ENCODE data around the gene PHF5A.

Gene PHF5A

DNA sequence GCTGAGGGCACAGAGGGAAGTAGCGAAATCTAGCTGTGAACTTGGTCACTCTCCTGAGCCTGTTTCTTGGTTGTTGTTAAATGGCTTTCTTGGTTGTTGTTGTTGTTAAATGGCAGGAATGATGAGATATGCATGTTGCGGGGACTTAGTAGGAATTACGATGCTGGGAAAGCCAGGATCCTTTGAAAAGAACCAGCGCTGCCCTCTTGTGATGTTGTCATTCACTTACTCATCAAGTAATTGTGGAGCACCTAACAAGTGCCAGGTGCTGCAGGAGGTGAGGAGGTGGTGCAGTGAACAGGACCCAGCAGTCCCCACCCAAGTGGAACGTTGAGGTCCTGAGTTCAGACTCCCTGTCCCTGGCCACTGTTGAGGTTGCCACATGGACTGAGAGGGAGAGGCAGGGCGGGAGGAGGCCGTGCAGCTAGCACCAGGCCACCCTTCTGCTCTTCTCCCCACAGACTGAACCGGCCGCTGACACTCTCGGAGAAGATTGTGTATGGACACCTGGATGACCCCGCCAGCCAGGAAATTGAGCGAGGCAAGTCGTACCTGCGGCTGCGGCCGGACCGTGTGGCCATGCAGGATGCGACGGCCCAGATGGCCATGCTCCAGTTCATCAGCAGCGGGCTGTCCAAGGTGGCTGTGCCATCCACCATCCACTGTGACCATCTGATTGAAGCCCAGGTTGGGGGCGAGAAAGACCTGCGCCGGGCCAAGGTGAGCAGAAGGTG is 39.0 kb upstream of the PHF5A start:
- Histone ChIP-seq H3K27me3 (no peaks in the 10 kb centered on the region), H3K4me1 (peaks cover 14 to 38% (median 26%) of the 10 kb centered on the region in 10 experiments), H3K4me3 (no peak overlapping the region), H3K9ac (peak overlapping the region in 4 of 11 experiments; percentile 5 to 24 (median 18); a peak in 3 of 22 replicates), H3K36me3 (peaks cover 73 to 95% (median 87%) of the 10 kb centered on the region in 11 experiments), H3K4me2 (no peak overlapping the region), H3K27ac (no peak overlapping the region), H3K9me3 (replicated peaks in 1 of 11) (no peaks in the 10 kb centered on the region), H4K20me1 (peaks cover 11 to 96% (median 78%) of the 10 kb centered on the region in 11 experiments; a peak in 20 of 22 replicates)
- TF ChIP-seq Cebpa-rat (IDR thresholded peaks at IDR 0.05), result no peak

DNA sequence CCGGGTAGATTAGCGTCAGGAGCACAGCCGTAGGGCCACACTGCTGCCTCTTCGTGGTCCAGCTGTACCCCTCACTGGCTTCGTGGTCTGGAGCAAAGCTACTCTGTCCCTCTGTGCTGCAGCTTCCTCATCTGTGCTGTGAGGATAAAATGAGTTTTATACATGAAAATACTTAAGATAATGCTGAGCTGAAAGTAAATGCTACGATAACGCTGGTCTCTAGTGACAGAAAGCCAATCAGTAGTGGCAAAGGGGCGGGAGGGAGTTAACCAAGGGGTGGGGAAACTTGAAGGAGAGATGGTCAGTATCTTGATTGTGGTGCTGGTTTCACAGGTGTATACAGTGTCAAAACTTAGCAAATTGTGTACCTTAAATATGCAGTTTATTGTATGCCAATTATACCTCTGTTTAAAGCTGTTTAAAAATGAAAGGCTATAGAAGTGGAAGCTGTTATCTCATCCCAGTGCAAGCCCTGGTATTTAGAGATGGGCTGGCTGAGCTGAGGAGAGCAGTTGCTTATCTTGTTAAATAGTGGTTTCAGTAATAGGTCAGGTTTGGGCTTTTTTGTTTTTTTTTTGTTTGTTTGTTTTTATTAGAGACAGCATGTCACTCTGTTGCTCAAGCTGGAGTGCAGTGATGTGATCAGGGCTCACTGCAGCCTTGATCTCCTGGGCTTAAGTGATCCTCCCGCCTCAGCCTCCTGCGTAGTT is 37.2 kb upstream of the PHF5A start:
- Histone ChIP-seq H3K4me2 (peak overlapping the region in 8 of 11 experiments; percentile 62 to 87 (median 78); a peak in 13 of 22 replicates), H3K27me3 (no peaks in the 10 kb centered on the region), H3K27ac (0 out of 22 replicates have a peak overlapping the region, but pooled peaks of 1 of the 11 experiments have one; percentile 28), H4K20me1 (peaks cover 18 to 99% (median 88%) of the 10 kb centered on the region in 11 experiments; a peak in 20 of 22 replicates), H3K36me3 (peaks cover 74 to 95% (median 87%) of the 10 kb centered on the region in 11 experiments), H3K4me1 (peaks cover 14 to 55% (median 31%) of the 10 kb centered on the region in 10 experiments), H3K9ac (0 out of 22 replicates have a peak overlapping the region, but pooled peaks of 1 of the 11 experiments have one; percentile 9), H3K9me3 (replicated peaks in 1 of 11) (no peaks in the 10 kb centered on the region), H3K4me3 (no peak overlapping the region)
- no peak for TF ChIP-seq Cebpa-rat (IDR thresholded peaks at IDR 0.05)

DNA sequence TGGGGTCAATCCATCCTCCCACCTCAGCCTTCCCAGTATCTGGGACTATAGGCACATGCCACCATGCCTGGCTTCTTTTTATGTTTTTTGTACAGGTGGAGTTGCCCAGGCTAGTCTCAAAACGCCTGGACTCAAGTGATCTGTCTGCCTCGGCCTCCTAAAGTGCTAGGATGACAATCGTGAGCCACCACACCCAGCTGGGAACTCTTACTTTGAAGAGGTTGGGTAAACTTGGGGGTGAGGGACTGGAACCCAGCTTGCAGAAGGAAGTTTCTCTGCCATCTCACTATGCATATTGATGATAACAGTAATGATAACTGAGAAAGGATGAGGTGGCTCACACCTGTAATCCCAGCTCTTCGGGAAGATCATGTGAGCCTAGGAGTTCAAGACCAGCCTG is 36.3 kb upstream of the PHF5A start:
- peak overlapping the region in 4 of 11 experiments; percentile 3 to 43 (median 28); a peak in 3 of 22 replicates for H3K27ac ChIP-seq
- peak overlapping the region in 6 of 11 experiments; percentile 15 to 54 (median 40); a peak in 9 of 22 replicates for H3K9ac ChIP-seq
- no peak for TF ChIP-seq Cebpa-rat (IDR thresholded peaks at IDR 0.05)
- no peaks in the 10 kb centered on the region for H3K27me3 ChIP-seq
- no peaks in the 10 kb centered on the region for H3K9me3 ChIP-seq (replicated peaks in 1 of 11)
- H3K36me3 ChIP-seq, result peaks cover 73 to 95% (median 87%) of the 10 kb centered on the region in 11 experiments
- peak overlapping the region in 1 of 10 experiments; percentile 10; a peak in 1 of 20 replicates for H3K4me3 ChIP-seq
- peaks cover 20 to 98% (median 85%) of the 10 kb centered on the region in 11 experiments; a peak in 20 of 22 replicates for H4K20me1 ChIP-seq
- H3K4me1 ChIP-seq, result peaks cover 14 to 64% (median 40%) of the 10 kb centered on the region in 10 experiments
- peak overlapping the region in 10 of 11 experiments; percentile 45 to 87 (median 76); a peak in 20 of 22 replicates for H3K4me2 ChIP-seq

DNA sequence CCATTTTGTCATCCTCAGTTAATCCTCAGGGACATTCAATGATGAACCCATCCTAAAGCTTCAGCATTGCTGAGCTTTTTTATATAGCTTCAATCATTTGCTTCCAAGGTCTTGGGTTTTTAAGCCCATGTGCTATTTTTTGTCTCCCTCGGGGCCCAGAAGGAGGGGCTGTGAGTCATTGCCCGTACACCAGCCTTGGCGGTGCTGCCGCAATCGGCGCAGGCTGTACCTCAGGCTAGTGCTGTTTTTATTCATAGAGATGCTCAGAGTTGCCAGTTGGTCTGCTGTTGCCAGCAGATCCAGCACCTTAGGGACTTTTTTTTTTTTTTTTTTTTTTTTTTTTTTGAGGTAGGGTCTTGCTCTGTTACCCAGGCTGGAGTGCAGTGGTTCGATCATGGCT is 35.9 kb upstream of the PHF5A start:
- TF ChIP-seq Cebpa-rat (IDR thresholded peaks at IDR 0.05), result no peak
- Histone ChIP-seq H3K9ac (peak overlapping the region; percentile 4 to 63 (median 26); a peak in 17 of 22 replicates), H3K4me2 (peak overlapping the region in 10 of 11 experiments; percentile 45 to 87 (median 76); a peak in 20 of 22 replicates), H3K27ac (peak overlapping the region in 8 of 11 experiments; percentile 5 to 70 (median 45); a peak in 12 of 22 replicates), H3K36me3 (peaks cover 75 to 95% (median 88%) of the 10 kb centered on the region in 11 experiments), H3K4me1 (peaks cover 18 to 68% (median 44%) of the 10 kb centered on the region in 10 experiments), H3K27me3 (no peaks in the 10 kb centered on the region), H3K9me3 (replicated peaks in 1 of 11) (no peaks in the 10 kb centered on the region), H3K4me3 (peak overlapping the region in 2 of 10 experiments; percentile 7 to 10; a peak in 1 of 20 replicates), H4K20me1 (peaks cover 24 to 99% (median 85%) of the 10 kb centered on the region in 11 experiments; a peak in 20 of 22 replicates)

DNA sequence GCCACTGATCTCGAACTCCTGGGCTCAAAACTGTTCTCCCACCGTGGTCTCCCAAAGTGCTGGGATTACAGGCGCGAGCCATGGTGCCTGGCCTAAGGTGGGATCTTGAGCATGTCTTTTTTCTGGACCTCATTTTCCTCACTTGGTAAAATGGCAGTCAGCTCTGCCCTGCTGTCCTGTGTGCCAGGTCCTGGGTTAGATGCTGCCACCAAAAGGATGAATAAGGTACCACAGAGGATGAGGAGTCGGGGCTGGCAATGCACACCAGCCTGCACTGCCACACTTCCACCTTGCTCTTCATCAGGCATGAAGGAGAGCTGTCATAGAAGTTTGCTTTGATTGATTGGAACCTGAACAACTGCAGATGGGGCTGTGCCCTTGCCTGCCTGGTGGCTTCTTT is 32.7 kb upstream of the PHF5A start:
- no peak for TF ChIP-seq Cebpa-rat (IDR thresholded peaks at IDR 0.05)
- H3K9me3 ChIP-seq (replicated peaks in 1 of 11), result no peaks in the 10 kb centered on the region
- peak overlapping the region in 5 of 11 experiments; percentile 6 to 77 (median 34); a peak in 6 of 22 replicates for H3K27ac ChIP-seq
- peaks cover 50 to 84% (median 68%) of the 10 kb centered on the region in 11 experiments for H3K36me3 ChIP-seq
- peaks cover 25 to 99% (median 85%) of the 10 kb centered on the region in 11 experiments; a peak in 20 of 22 replicates for H4K20me1 ChIP-seq
- H3K4me1 ChIP-seq, result peaks cover 25 to 68% (median 49%) of the 10 kb centered on the region in 10 experiments
- no peaks in the 10 kb centered on the region for H3K27me3 ChIP-seq
- peak overlapping the region in 4 of 11 experiments; percentile 2 to 56 (median 20); a peak in 2 of 22 replicates for H3K9ac ChIP-seq
- no peak overlapping the region for H3K4me3 ChIP-seq
- peak overlapping the region in 6 of 11 experiments; percentile 6 to 59 (median 38); a peak in 6 of 22 replicates for H3K4me2 ChIP-seq

DNA sequence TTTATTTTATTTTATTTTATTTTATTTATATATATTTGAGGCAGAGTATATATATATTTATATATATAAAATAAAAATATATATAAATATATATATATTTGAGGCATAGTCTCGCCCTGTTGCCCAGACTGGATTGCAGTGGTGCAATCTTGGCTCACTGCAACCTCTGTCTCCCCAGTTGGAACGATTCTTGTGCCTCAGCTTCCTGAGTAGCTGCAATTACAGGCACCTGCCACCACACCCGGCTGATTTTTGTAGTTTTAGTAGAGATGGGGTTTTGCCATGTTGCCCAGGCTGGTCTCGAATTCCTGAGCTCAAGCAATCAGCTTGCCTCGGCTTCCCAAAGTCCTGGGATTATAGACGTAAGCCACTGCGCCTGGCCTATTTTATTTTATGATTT is 31.8 kb upstream of the PHF5A start:
- peak overlapping the region in 6 of 11 experiments; percentile 2 to 56 (median 21); a peak in 5 of 22 replicates for H3K9ac ChIP-seq
- H3K36me3 ChIP-seq, result peaks cover 51 to 84% (median 71%) of the 10 kb centered on the region in 11 experiments
- no peaks in the 10 kb centered on the region for H3K27me3 ChIP-seq
- peak overlapping the region in 5 of 11 experiments; percentile 6 to 77 (median 60); a peak in 6 of 22 replicates for H3K27ac ChIP-seq
- H3K4me3 ChIP-seq, result no peak overlapping the region
- peak overlapping the region in 6 of 11 experiments; percentile 6 to 59 (median 48); a peak in 8 of 22 replicates for H3K4me2 ChIP-seq
- H3K9me3 ChIP-seq (replicated peaks in 1 of 11), result no peaks in the 10 kb centered on the region
- peak in 2 of 11 experiments; percentile 31 to 52; a peak in 2 of 22 replicates for TF ChIP-seq Cebpa-rat (IDR thresholded peaks at IDR 0.05)
- H3K4me1 ChIP-seq, result peaks cover 25 to 60% (median 46%) of the 10 kb centered on the region in 10 experiments
- peaks cover 25 to 99% (median 85%) of the 10 kb centered on the region in 11 experiments; a peak in 20 of 22 replicates for H4K20me1 ChIP-seq

DNA sequence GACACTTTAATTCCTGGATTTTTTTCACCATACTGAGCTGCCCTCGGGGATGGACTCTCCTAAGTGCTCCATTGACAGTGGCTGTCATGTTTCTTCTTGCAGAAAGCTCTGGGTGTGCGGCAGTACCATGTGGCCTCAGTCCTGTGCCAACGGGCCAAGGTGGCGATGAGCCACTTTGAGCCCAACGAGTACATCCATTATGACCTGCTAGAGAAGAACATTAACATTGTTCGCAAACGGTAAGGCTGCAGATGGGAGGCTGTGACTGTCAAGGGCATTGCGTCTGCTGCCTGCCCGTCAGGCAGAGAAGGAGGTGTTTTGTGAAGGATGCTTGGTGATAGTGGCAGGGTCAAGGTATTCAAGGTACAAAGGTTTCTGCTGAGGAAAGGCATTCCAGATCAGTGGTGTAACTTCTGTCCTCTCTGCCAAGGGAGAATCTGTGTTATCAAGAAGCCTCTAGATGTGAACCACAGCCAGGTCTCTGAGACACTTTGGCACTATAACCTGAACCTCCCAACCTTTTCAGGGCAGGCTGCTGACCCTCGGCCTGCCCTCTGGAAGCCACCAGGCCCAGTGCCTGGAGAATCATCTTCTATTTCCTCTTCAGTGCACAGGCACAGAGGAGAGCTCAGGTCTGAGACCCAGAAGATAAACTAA is 31.3 kb upstream of the PHF5A start:
- Histone ChIP-seq H4K20me1 (peaks cover 20 to 99% (median 85%) of the 10 kb centered on the region in 11 experiments; a peak in 20 of 22 replicates), H3K9ac (peak overlapping the region in 6 of 11 experiments; percentile 8 to 56 (median 32); a peak in 4 of 22 replicates), H3K36me3 (peaks cover 50 to 84% (median 71%) of the 10 kb centered on the region in 11 experiments), H3K9me3 (replicated peaks in 1 of 11) (no peaks in the 10 kb centered on the region), H3K27ac (peak overlapping the region in 4 of 11 experiments; percentile 43 to 77 (median 64); a peak in 6 of 22 replicates), H3K4me3 (no peak overlapping the region), H3K27me3 (no peaks in the 10 kb centered on the region), H3K4me2 (peak overlapping the region in 9 of 11 experiments; percentile 2 to 59 (median 47); a peak in 12 of 22 replicates), H3K4me1 (peaks cover 24 to 54% (median 41%) of the 10 kb centered on the region in 10 experiments)
- TF ChIP-seq Cebpa-rat (IDR thresholded peaks at IDR 0.05), result no peak

Data from BLaER1 treated with 17β-estradiol and CSF1 and Interleukin-3, amounts not matched to agents 10 nM and 100 nM (cell line).